ENCODE data around the gene NPY4R. TPM values are rescaled to one million over a fixed set of nuclear protein-coding genes. Genes with fewer than 3 reads are reported as not detected.
"Not testable (repeated sequence)": the region's sequence is repeated elsewhere in the genome, so short reads cannot be mapped to it uniquely, and the experiment has no call there.

Gene NPY4R, protein sequence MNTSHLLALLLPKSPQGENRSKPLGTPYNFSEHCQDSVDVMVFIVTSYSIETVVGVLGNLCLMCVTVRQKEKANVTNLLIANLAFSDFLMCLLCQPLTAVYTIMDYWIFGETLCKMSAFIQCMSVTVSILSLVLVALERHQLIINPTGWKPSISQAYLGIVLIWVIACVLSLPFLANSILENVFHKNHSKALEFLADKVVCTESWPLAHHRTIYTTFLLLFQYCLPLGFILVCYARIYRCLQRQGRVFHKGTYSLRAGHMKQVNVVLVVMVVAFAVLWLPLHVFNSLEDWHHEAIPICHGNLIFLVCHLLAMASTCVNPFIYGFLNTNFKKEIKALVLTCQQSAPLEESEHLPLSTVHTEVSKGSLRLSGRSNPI
- total RNA-seq (2014; rRNA removed; shearing (Covaris generic)) = not detected in 2 replicates

DNA sequence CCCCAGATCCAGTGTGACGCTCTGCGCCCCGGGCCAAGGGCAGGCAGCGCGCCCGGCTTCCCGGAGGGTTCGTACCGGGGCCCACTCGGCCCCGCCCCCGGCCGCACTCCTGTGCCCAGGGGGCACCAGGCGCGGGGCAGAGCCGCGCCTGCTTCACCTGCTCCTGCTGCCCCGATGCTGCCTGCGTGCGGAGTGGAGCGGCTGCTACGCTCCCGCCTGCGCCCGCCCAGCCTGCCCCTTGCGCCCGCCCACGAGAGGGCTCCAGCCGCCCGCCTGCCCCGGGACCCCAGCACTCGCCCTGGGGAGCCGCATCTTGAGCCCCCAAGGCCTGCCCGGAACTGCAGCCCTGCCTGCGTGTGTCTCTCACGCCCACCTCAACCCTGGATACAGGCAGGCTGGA is at the start of gene NPY4R:
Gene NPY4R (minus strand): TSS at position 194 of the 400 bp plus-strand sequence. CDS start 3,323 bp downstream, outside the sequence.
- not testable (repeated sequence) for H3K9me3 ChIP-seq (replicated peaks); H3K4me3 ChIP-seq; H3K27me3 ChIP-seq; H3K27ac ChIP-seq; DNase-seq; H3K36me3 ChIP-seq; H3K4me1 ChIP-seq

DNA sequence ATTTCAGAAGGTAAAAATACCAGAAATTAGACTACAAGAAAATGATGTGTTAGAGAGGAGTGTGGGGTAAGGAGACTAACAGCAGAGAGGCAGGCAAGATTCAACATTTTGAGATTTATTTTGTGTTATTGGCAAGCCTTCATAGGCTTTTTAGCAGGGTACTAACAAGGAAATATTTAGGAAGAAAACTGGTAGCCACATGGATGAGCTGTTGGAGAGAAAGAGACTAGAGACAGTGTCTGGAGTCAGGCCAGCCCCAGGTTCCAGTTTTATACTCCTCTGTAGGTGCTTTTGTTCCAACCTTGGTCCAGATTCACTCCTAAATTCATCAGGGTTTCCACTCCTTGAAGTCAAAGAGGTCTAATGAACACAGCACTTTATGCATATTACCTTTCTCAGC is 49.6 kb upstream of the NPY4R start:
- DNase-seq = no peak
- Histone ChIP-seq H3K27me3 (no peaks in the 10 kb centered on the region), H3K4me3 (no peak overlapping the region), H3K27ac (no peak overlapping the region), H3K36me3 (no peaks in the 10 kb centered on the region), H3K4me1 (peaks cover 14% of the 10 kb centered on the region; the same call in 1 of the 2 replicates), H3K9me3 (replicated peaks) (no peaks in the 10 kb centered on the region)

DNA sequence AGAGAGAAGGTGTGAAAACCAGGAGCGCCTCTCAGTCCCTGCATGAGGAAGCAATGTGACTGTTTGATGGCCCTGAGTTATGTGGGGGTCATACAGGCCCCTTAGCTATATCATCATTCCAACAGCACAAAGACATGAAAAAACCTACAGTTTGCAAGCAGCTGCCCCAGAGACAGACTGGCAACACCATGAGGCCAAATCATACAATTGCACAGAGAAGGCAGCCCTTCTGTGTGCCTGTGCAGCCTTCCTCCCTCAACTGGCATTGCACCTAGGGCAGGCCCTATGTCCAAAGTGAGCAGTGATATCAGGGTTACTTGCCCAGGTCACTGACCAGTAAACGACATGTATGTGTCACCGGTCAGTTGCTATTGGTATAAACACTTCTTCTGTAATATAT is 49.1 kb upstream of the NPY4R start:
- Histone ChIP-seq H3K9me3 (replicated peaks) (no peaks in the 10 kb centered on the region), H3K4me1 (peaks cover 9% of the 10 kb centered on the region; the same call in 1 of the 2 replicates), H3K4me3 (no peak overlapping the region), H3K27ac (no peak overlapping the region), H3K27me3 (no peaks in the 10 kb centered on the region), H3K36me3 (no peaks in the 10 kb centered on the region)
- DNase-seq = no peak

DNA sequence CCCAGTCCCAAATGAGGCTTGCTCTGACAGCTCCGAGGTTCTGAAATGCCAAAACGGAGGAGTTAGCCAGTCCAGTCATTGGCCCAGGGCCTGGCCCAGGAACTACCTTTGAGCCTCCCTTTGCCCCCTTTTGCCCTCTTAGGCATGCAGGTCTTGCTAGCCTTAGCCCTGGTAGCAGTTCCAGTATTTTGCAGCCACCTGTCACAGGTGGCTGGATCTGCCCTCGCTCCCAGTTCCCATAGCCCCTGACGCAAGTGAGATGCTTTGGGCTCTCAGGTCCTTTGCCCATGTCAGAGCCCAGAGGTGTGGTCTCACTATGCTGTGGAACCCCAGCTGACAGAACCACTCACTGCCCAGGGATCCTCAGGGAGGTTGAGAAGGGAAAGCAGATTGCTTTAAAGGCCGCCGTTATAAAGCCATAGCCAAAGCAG is 48.7 kb upstream of the NPY4R start:
- Histone ChIP-seq H3K27ac (no peak overlapping the region), H3K4me1 (peaks cover 9% of the 10 kb centered on the region; the same call in 1 of the 2 replicates), H3K27me3 (no peaks in the 10 kb centered on the region), H3K36me3 (no peaks in the 10 kb centered on the region), H3K4me3 (no peak overlapping the region), H3K9me3 (replicated peaks) (no peaks in the 10 kb centered on the region)
- DNase-seq = no peak

DNA sequence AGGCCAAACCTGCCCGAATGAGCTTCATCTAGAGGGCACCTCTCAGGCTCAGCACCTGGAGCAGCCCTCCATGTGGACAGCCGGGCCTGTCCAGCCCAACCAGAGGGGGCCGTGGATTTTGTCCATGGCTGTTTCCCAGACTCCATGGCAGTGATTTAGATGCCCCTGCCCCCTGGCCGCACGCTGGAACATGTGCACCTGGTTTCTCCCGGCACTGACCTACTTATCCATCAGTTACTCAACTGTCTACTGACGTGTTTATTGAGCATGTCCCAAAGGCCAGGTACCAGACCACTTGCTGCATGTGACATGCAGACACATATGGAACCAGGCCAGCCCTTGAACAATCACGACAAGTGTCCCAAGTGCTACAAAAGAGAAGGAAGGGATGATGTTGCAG is 47.6 kb upstream of the NPY4R start:
- not testable (repeated sequence) for DNase-seq; H3K4me3 ChIP-seq; H3K27me3 ChIP-seq; H3K4me1 ChIP-seq; H3K27ac ChIP-seq; H3K9me3 ChIP-seq (replicated peaks); H3K36me3 ChIP-seq

DNA sequence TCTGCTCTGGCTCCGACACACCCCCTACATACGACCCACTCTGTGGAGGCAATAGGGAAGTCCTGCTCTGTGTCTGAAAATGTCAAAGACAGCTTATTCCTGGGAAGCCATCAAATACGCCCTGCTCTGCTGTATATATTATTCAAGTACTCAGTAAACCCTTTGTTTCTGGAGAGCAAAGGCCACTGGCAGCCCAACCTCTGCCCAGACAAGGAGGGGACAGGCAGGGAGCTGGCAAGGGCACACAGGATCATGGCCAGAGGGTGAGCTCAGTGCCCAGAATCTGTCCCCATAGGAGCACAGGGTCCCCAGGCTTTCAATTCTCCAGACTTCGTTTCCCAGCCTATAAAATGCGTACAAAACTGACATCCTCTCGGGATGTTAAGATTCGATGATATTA is 47.0 kb upstream of the NPY4R start:
- not testable (repeated sequence) for H3K4me1 ChIP-seq; H3K4me3 ChIP-seq; H3K36me3 ChIP-seq; H3K27ac ChIP-seq; DNase-seq; H3K27me3 ChIP-seq; H3K9me3 ChIP-seq (replicated peaks)

DNA sequence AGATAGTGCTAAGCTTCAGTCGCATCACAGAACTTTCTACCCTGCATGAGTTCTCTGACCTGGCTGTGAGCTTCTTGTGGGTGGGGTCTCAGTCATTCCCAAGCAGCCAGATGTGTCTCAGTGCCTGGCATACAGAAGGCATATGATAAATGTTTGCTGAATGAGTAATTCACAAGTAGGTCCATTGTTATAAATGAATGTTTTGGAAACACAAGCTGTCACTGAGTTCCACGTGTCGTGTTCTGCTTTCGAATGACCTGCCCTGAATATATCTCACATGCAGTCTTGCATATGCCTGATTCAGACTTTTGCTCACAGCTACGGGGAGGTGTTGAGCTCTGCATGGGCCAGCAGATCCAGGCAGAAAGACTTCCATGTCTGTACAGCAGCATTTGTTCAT is 46.2 kb upstream of the NPY4R start:
- H3K4me3 ChIP-seq; H3K27me3 ChIP-seq; H3K4me1 ChIP-seq; H3K27ac ChIP-seq; H3K9me3 ChIP-seq (replicated peaks); H3K36me3 ChIP-seq; DNase-seq: not testable (repeated sequence)

DNA sequence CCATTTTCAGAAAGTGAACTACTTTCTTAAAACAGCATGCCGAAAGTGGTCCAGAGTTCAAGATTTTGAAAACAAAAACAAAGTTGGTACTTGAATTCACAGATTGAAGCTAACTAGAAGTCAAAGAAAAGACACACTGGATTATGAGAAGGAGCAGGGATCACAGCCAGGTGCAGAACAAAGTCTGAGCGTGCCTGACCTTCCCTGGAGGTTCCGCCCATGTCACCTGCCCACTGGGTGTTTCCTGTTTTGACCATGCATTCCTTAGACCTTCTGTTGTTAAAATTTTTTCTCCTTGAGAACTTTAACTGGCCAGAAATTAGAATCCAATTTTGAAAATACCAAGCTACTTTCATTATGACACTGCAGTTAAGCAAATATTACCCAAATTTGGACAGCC is 34.2 kb upstream of the NPY4R start:
- H3K4me1 ChIP-seq; DNase-seq; H3K36me3 ChIP-seq; H3K4me3 ChIP-seq; H3K27me3 ChIP-seq; H3K27ac ChIP-seq; H3K9me3 ChIP-seq (replicated peaks): not testable (repeated sequence)

DNA sequence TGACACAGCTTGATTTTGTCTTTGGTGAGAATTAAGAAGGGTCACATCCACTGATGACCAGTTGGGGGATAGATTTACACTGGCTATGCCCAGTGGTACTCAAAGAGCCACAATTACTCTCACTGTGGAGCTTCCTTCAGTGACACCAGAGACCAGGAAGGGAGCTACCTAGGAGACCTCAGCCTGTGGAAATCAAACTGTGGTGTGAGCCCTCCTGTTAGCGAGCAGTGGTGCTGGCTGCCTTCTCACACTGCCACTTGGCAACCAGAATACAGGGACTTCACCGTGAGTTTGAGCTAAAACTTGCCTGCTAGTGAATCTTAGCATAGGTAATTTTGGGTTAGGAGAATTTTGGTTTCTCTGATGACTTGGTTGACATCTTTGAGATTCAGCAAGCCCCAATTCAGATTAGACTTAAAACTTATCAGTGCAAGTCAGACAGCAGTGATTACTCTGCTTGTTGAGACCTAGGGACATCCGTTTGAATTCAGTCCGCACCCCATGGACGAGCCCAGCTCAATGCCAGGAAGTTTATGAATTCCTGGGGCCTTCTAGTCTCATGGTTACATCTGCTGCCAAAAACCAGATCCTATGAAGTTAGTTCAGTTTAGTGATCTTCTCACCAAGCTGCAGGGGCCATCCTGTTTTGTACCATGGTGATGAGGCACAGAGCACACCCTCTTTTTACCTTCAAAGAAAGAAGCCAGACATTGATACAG is 33.4 kb upstream of the NPY4R start:
- H3K27me3 ChIP-seq, DNase-seq, H3K36me3 ChIP-seq: not testable (repeated sequence)

DNA sequence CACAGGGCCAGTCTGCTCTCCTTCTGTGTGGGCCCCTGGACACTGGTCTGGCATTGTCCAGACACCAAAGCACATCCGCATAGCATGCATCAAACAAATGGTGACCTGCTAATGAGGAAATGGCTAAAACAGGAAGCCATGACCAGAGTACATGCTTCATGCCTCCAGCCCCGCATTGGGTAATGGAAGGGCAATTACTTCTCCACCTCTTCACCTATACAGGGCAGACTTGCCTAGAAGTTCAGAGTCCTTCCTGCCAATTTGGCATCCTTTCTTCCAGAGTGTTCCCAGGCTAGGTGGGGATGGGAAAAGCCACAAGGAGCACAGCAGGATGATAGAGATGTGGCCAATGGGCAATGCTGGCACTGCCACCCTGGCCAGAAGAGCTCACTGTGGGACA is 32.1 kb upstream of the NPY4R start:
- H3K27me3 ChIP-seq, H3K4me3 ChIP-seq: not testable (repeated sequence)

More for the DNA sequence above, 33.4 kb upstream of the NPY4R start:
- H3K4me1 ChIP-seq; H3K27ac ChIP-seq; H3K4me3 ChIP-seq; H3K9me3 ChIP-seq (replicated peaks): not testable (repeated sequence)

DNA sequence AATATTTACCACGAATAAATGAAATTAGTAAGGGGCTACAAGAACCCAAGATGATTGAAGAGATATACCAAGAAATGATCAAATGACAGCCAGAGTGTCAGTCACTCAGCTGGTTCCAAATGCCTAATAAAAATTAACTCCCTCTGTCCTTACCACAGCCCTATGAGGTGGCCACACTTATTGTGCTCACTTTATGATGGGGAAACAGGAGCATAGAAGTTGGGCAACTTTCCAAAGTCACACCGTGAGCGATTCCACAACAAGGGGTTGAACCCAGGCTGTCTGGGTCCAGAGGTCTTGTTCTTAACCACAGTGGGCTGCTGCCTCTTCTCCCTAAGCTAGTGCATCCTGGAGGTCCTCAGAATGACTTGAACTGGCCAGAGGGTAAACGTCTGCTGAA is 31.6 kb upstream of the NPY4R start:
- not testable (repeated sequence) for DNase-seq

More for the DNA sequence above, 32.1 kb upstream of the NPY4R start:
- not testable (repeated sequence) for H3K9me3 ChIP-seq (replicated peaks); H3K27ac ChIP-seq; DNase-seq; H3K36me3 ChIP-seq; H3K4me1 ChIP-seq

DNA sequence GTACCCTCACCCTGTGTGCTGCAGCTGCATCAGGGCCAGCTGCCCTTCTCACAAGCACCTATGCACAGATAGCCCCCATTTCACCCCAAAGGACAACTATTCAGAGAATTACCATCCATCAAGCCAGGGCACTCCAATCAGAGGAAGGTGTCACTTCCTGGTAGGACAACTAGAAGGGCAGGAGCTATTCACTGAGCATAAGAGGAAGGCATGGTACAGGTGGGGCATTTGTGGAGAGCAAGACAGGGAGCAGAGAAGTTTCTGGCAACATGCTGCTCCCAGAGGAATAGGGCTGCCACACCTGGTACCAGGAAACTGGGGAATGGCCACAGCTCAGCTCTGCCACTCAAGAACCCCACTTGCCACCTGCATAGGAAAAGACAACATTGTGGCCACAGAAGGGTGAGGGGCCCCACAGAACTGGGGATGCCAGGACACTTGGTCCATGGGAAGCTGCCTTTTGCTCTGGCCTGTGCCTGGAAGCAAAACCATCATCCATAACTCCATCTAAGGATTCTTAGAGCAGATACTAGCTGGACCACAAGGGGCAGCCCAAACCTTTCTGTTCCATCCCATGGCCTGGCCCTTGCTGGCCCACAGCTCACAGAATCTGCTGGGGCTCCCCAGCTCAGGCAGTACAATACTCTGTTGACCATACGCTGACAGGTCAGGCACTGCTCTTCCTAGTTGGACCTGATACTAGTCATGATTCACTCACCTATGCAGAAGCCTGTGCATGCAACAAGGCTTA is 25.8 kb upstream of the NPY4R start:
- H3K9me3 ChIP-seq (replicated peaks); H3K27ac ChIP-seq; DNase-seq; H3K36me3 ChIP-seq; H3K4me3 ChIP-seq; H3K27me3 ChIP-seq; H3K4me1 ChIP-seq: not testable (repeated sequence)

More for the DNA sequence above, 31.6 kb upstream of the NPY4R start:
- not testable (repeated sequence) for H3K27ac ChIP-seq; H3K4me3 ChIP-seq; H3K27me3 ChIP-seq; H3K9me3 ChIP-seq (replicated peaks); H3K4me1 ChIP-seq; H3K36me3 ChIP-seq

DNA sequence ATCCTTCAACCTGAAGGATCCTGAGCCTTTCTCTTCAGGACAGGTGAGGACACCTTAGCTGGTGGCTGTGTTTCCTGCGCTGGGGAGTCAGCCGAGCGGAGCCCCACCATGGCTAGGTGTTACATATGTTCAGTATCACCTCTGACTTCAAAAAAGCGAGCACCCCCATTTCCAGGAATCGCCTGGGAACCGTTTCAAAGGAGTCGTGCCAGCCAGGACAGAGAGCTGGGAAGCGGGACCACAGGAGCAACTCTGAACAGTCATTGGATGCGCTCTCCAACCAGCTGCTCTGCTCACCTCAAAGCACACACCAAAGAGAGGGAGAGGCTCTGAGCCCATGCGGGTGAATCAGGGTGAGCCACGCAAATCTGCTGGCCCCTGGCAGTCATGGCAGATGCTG is 24.5 kb upstream of the NPY4R start:
- not testable (repeated sequence) for H3K9me3 ChIP-seq (replicated peaks); H3K4me3 ChIP-seq; H3K36me3 ChIP-seq; DNase-seq; H3K27ac ChIP-seq; H3K4me1 ChIP-seq; H3K27me3 ChIP-seq

DNA sequence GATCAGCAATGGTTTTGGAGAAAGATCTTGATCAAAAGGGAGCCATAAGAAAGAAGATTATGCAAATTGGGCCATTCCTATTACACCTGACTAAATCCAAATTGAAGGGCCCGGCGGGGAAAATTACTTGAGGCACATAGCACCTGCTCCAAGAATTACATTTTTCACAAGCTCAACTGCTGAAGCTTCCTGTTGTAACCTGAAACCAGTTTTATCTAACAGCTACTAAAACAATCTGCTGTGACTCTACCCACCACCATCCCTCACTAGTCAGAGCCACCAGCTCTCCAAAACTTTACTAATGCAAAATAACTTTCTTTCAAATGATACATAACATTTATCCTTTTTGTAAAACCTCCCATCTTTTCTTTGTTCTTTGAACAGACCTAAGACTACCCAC is 20.7 kb upstream of the NPY4R start:
- H3K27ac ChIP-seq; H3K27me3 ChIP-seq; DNase-seq; H3K4me1 ChIP-seq; H3K4me3 ChIP-seq; H3K36me3 ChIP-seq; H3K9me3 ChIP-seq (replicated peaks): not testable (repeated sequence)

DNA sequence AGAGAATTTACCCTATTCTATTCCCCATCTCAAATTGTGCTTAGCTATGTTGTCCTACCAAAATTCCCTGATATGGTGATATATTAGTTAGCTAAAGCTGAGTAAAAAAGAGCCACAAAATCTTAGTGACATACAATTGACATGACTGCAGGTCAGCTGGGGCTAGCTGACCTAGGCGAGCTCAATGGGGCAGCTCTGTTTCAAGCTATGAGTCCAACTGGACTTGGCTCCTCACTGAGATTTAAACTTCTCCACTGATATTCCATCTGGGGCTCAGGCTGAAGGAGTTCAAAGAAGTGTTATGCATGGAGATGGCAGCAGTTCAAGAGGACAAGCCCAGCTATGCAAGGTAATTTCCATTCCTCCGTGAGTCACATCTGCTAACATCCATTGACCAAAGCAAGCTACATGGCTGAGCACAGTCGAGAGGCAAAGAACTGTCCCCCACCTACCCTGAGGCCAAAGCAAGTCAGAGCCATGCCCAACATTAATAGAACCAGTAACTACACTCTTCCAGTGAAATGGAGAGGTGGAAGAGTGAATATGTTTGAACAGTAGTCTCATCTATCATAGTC is 9.1 kb upstream of the NPY4R start:
- DNase-seq; H3K4me3 ChIP-seq; H3K36me3 ChIP-seq; H3K27ac ChIP-seq; H3K4me1 ChIP-seq; H3K27me3 ChIP-seq; H3K9me3 ChIP-seq (replicated peaks): not testable (repeated sequence)

Measured in SJCRH30 (cell line).